AG04449 (cell line): Measurements from ENCODE around the gene SELENOV.

Source experiments
- CTCF ChIA-PET: fragments of 350-600 bp; formaldehyde crosslinking; extraction: SDS; loops from one replicate; lab custom pipeline; 2021; ENCODE audit warnings: antibody characterized with exemption; lab: Yijun Ruan, JAX
- POLR2A ChIA-PET: fragments of 400-600, 350-600 bp; formaldehyde crosslinking; extraction: SDS; loops from one replicate; lab custom pipeline; 2020; ENCODE audit warnings: antibody characterized with exemption, inconsistent platforms; lab: Yijun Ruan, JAX
- DNase-seq: peaks from one replicate; pipeline ENCODE4 v3.0.0-alpha.2; 2010; ENCODE audit warnings: low read depth, low spot score
- H3K4me3 ChIP-seq: 2 replicates; pipeline ENCODE4 v1.5.1; 2011; ENCODE audit warnings: low read depth, mild to moderate bottlenecking, control low read depth, low read length
- TF ChIP-seq, protein P1 (sequence below): IDR thresholded peaks from one replicate; pipeline ENCODE4 v1.5.1; 2011; ENCODE audit warnings: mild to moderate bottlenecking, moderate library complexity, low read length, control low read depth, inconsistent platforms; ENCODE audit not compliant: insufficient read depth; ENCODE audit errors: missing control alignments

The SELENOV gene

DNA sequence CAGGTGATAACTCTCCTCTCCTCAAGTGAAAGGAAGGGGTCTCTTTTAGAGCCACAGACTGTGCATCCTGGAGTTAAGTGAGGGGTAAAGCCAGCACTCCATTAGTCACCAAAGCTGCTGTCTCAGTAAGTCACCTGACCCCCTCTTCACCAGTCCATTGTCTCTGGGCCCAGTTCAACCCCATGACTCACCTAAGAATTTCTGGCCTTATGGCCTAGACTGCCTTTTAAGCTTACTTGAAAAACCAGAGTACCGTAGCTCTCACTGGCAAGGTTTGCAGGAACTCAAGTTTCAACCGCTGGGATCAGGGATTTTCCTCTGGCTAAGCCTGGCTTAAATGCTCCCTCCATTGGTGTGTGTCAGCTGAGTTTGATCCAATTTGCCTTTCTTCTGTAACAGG is 48.5 kb downstream of the SELENOV start:
- DNase-seq = no peak
- TF ChIP-seq, protein P1, sequence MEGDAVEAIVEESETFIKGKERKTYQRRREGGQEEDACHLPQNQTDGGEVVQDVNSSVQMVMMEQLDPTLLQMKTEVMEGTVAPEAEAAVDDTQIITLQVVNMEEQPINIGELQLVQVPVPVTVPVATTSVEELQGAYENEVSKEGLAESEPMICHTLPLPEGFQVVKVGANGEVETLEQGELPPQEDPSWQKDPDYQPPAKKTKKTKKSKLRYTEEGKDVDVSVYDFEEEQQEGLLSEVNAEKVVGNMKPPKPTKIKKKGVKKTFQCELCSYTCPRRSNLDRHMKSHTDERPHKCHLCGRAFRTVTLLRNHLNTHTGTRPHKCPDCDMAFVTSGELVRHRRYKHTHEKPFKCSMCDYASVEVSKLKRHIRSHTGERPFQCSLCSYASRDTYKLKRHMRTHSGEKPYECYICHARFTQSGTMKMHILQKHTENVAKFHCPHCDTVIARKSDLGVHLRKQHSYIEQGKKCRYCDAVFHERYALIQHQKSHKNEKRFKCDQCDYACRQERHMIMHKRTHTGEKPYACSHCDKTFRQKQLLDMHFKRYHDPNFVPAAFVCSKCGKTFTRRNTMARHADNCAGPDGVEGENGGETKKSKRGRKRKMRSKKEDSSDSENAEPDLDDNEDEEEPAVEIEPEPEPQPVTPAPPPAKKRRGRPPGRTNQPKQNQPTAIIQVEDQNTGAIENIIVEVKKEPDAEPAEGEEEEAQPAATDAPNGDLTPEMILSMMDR = no peak
- H3K4me3 ChIP-seq = no peak overlapping the region
- CTCF ChIA-PET = no interaction called here
- POLR2A ChIA-PET = no interaction called here

GRCh38 chr19:39566064-39566463 is 51.1 kb downstream of the SELENOV start:
- ChIA-PET CTCF (interaction anchor here (1.1 to 1.6 kb wide), 2 partner anchors 14 to 33 kb away, joined by 3 read pairs; partner anchors contain the start of gene EID2B), POLR2A (no interaction called here)
- TF ChIP-seq, protein P1 = no peak
- no peak for DNase-seq
- no peak overlapping the region for H3K4me3 ChIP-seq

GRCh38 chr19:39568604-39569003 is 53.7 kb downstream of the SELENOV start:
- CTCF ChIA-PET = no interaction called here
- POLR2A ChIA-PET = no interaction called here
- no peak overlapping the region for H3K4me3 ChIP-seq
- DNase-seq = no peak
- TF ChIP-seq, protein P1 = no peak
